ENCODE results near the gene ADAM12.

Gene ADAM12

DNA sequence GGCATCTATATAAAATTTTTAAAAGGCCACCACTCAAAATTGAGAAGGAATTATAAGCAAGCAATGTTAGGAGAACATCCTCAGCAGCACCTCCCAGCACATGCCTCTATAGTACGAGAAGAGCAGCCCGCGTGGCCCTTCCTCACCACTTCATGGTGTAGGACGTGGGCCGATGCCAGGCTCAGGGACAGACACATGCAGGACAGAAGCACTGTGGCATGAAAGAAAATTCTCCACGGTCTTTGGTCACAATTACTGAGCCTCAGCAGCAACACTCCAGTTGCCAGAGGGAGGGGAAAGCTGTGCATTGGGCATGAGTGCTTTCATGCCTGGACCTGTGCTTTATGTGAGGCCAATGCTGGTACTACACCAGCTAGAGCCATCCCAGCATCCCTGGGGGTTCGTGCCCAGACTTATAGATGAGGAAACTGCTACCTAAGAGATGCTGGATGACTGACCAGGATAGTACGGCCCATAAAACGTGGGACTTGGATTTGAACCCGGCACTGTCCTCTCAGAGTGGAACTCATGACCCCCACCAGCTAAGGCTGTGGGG, 164.7 kb downstream of the ADAM12 start:
- Histone ChIP-seq H3K4me3 (ENCODE audit: low read depth, low read length) (no peak overlapping the region), H3K27me3 (no peaks in the 10 kb centered on the region), H3K36me3 (no peaks in the 10 kb centered on the region), H3K4me1 (no peaks in the 10 kb centered on the region), H3K9me3 (no peaks in the 10 kb centered on the region)
- TF ChIP-seq, protein P1, sequence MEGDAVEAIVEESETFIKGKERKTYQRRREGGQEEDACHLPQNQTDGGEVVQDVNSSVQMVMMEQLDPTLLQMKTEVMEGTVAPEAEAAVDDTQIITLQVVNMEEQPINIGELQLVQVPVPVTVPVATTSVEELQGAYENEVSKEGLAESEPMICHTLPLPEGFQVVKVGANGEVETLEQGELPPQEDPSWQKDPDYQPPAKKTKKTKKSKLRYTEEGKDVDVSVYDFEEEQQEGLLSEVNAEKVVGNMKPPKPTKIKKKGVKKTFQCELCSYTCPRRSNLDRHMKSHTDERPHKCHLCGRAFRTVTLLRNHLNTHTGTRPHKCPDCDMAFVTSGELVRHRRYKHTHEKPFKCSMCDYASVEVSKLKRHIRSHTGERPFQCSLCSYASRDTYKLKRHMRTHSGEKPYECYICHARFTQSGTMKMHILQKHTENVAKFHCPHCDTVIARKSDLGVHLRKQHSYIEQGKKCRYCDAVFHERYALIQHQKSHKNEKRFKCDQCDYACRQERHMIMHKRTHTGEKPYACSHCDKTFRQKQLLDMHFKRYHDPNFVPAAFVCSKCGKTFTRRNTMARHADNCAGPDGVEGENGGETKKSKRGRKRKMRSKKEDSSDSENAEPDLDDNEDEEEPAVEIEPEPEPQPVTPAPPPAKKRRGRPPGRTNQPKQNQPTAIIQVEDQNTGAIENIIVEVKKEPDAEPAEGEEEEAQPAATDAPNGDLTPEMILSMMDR (IDR thresholded peaks at IDR 0.05; ENCODE audit: low read depth, low read length): no peak
- DNase-seq: no peak

DNA sequence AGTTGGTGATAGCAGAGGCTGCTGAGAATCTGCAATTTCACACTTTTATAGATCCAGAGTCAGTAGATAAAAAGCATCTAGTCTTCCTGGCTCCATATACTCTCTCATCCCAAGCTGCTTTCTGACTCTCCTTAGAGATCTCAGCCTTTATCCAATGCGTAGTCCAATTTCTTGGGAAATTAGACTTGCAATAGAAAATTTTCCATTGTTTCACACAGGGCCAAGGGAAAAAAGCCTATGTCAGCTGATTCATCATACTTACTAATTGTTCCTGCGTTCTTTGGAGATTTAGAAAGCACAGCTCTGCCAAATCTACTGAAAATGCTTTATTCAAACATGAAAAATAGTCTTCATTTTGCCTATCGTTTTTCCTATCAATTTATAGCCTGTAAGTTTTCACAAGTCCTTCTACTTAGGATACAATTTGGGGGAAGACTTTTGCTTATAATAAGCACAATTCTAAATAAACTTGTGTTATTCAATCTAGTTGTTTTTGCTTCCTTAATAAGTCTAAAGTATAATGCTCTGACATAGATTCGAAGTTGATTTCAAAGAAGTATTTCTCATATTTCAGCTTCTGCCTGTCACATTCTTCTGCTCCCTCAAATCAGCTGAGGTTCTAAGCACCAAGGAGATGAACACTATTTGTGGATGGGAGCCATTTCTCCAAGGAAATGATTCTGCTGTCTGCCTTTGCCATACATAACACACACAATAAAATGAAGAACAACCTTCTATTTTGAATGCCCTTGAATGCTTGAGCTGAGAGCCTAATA, 165.4 kb downstream of the ADAM12 start:
- Histone ChIP-seq H3K4me1 (no peaks in the 10 kb centered on the region), H3K4me3 (ENCODE audit: low read depth, low read length) (no peak overlapping the region), H3K27me3 (no peaks in the 10 kb centered on the region), H3K9me3 (no peaks in the 10 kb centered on the region), H3K36me3 (no peaks in the 10 kb centered on the region)
- no peak for DNase-seq
- TF ChIP-seq, protein P1 (IDR thresholded peaks at IDR 0.05; ENCODE audit: low read depth, low read length): no peak

DNA sequence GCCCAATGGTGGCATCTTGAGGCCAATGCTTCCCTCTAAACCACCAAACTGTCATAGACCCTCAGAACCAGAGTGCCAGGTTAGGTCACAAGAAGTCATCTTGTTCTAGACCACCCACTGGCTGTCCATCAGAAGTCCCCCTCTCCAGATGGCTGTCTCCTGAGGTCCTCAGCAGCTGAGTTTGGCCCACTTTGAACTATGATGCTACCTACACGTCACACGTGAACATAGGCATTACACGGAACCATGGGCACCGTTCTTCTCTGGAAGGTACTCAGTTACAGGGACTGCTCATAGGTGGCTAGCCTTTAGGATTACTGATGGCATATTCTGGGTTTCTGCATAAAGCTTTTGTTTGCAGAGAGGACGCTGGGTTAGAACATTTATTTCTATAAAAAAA, 166.4 kb downstream of the ADAM12 start:
- TF ChIP-seq, protein P1 (IDR thresholded peaks at IDR 0.05; ENCODE audit: low read depth, low read length): no peak
- H3K9me3 ChIP-seq: no peaks in the 10 kb centered on the region
- no peak for DNase-seq
- no peaks in the 10 kb centered on the region for H3K27me3 ChIP-seq
- no peaks in the 10 kb centered on the region for H3K4me1 ChIP-seq
- no peaks in the 10 kb centered on the region for H3K36me3 ChIP-seq
- H3K4me3 ChIP-seq (ENCODE audit: low read depth, low read length): no peak overlapping the region

DNA sequence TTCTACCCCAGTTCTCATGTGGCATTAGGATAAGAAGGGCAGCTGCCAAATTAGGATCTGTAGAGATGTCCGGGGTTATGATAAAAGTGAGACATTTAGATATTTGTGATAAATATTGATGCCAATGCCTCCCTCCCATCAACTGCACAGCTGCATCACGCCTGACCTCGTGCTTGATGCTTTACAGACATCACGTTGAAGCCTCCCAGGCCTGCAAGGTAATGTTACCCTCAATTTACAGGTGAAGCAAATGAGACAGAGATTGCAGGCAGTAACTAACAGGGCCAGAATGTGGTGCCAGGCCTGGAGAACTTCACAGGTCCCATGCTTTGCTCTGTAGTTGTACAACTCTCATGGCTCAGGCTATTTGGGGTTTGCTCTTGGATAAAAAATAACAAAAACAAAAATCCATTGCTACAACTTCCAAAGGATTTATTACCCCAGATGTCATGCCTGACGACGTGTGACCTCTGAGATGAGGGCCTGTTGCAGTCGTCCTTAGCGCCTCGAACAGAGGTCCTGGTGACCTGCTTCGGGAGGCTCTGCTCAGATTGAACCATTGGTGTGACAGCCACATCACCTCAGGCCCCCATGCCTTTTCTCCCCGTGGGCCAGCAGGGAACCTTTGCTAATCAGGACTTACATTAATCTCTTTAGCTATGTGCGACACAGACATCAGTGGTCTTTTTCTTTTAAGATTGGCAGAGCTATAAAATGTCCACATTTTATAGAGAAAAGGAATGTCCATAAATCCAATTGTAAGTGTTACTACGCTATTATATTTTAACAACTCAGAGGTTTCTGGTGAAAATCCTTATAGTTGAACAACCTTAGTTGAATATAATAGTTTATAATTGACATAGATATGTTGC, 169.3 kb downstream of the ADAM12 start:
- TF ChIP-seq, protein P1 (IDR thresholded peaks at IDR 0.05; ENCODE audit: low read depth, low read length): no peak
- Histone ChIP-seq H3K27me3 (no peaks in the 10 kb centered on the region), H3K9me3 (no peaks in the 10 kb centered on the region), H3K4me1 (no peaks in the 10 kb centered on the region), H3K36me3 (no peaks in the 10 kb centered on the region), H3K4me3 (ENCODE audit: low read depth, low read length) (no peak overlapping the region)
- no peak for DNase-seq

DNA sequence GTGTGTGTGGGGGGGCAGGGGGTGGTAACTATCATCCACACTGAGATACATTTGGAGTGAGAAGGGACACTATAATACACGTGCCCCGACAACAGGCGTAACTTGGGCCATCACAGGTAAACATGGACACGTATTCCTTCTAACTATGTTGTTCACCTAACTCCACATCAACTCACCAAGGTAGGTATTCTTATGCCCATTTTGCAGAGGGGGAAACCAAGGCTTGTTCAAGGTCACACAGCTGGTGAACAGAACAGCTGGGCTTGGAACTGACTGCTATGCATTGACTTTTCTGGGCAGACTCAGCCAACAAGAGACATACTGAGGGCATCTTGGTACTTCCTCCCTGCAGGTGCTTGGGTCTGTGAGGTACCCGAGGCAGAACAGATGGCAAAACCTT, 170.1 kb downstream of the ADAM12 start:
- TF ChIP-seq, protein P1 (IDR thresholded peaks at IDR 0.05; ENCODE audit: low read depth, low read length): no peak
- Histone ChIP-seq H3K4me1 (no peaks in the 10 kb centered on the region), H3K9me3 (no peaks in the 10 kb centered on the region), H3K36me3 (no peaks in the 10 kb centered on the region), H3K4me3 (ENCODE audit: low read depth, low read length) (no peak overlapping the region), H3K27me3 (no peaks in the 10 kb centered on the region)
- DNase-seq: no peak

Data from BE2C (cell line).